Left ventricle myocardium superior (tissue), 1 donor: ENCODE data around the gene ITPKC. TPM values are rescaled to one million over a fixed set of nuclear protein-coding genes. Genes with fewer than 3 reads are reported as not detected.
"Not testable (repeated sequence)": the region's sequence is repeated elsewhere in the genome, so short reads cannot be mapped to it uniquely, and the experiment has no call there.

Experiments
- ATAC-seq: fragments of 200-7000 bp; cut with Tn5 transposase; one replicate; pipeline ENCODE4 v1.9.1; 2020; ENCODE audit warnings: mild to moderate bottlenecking, moderate library complexity
- DNase-seq: peaks from one replicate; pipeline ENCODE4 v3.0.0-alpha.2; 2020
- intact Hi-C: fragments of 100-400 bp; cut with micrococcal nuclease; formaldehyde crosslinking; loops from one replicate; pipeline ENCODE4 v1.11.0; 2022
- total RNA-seq: library from RNA; stranded (reverse); fragmentation: NEBNext Ultra II Directional; extraction: Animal tissue kit (Norgen Biotek cat#: 25700); gene quantifications from one replicate; pipeline ENCODE4 v1.2.1, GENCODE V29; 2021
- donor health status: DM: no; HTN: yes; CAD: no; lungs with severe emphysema.

ITPKC gene
- total RNA-seq, 1 donor from 2014 or later, result 12.8 TPM

DNA sequence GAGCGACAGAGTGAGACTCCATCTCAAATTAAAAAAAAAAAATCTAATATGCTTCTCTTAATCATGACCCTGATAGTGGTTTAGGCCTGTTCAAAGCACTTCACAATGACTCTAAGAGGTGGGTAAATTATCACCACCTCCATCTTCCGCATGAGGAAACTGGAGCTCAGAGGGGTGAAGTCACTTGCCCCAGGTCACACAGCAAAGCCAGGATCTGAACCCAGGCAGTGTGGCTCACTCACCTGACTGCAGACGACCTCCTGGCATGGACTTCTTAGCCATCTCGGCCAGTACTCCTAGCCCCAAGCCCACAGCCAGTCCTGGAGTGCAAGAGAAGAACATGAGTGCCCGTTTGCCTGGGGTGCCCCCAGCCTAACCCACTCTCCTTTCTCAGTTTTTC lies 7.1 kb upstream of the ITPKC start:
- ATAC-seq, result no peak
- no peak for DNase-seq
- intact Hi-C loops, result no loop called here

DNA sequence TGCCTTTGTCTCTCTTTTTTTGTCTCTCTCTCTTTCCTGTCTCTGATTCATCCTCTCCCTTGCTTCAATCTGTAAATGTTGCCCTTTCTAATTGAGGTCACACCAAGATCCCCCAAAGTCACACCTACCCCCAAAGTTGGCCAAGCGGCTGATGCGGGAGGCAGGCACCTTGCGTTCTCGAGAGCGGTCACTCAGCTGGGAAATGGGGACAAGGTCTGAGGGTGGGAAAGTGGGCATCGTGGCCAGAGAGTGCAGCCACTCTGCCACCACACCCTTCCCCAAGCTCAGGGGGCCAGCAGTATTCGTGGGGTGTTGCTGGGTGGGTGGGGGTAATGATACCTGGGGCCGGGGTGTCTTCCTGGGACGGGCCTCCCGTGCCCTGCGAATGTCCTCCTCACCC lies 3.0 kb upstream of the ITPKC start:
- ATAC-seq, result no peak
- intact Hi-C loops, result no loop called here
- DNase-seq, result no peak

DNA sequence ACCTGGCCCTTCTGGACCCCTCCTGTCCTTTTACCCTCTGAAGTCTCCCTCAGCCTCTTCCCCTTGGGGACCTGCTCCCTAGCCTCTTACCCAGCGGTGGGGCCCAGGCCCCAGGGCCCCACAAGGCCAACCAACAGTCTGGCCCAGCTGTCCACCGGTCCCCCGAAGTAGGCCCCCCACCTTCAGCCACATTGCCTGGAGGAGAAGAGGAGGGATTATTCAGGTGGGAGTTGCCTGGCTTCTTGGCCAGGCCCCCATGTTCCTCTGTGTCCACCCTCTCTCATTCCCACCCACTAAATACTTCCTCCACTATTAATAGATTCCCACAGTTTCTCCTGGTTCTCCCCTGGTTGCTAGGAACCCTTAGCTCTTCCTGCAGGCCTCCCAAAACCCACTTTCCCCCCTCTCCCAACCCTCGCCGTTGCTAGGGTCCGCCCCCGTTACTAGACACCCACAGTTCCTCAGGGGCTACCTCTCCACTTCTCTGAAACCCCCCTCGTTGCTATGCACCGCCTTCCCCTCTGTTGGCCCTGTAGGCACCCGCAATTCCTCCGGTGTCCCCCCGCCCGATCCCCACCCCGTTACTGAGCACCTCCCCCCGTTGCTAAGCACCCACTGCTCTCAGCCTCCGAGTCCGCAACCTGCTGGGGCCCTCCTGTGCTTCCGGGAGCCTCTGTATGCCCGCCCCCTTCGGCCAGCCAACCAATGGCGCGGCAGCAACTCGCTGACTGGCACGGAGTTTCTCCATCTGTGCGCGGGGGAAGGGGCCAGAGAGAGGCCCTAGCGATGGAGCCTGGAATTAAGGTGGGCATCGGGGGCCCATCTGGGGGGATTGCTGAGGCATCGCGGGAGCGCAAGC lies 2.2 kb upstream of the ITPKC start:
- DNase-seq, result peak; percentile 96
- peak; percentile 77 for ATAC-seq
- intact Hi-C loops, result no loop called here

DNA sequence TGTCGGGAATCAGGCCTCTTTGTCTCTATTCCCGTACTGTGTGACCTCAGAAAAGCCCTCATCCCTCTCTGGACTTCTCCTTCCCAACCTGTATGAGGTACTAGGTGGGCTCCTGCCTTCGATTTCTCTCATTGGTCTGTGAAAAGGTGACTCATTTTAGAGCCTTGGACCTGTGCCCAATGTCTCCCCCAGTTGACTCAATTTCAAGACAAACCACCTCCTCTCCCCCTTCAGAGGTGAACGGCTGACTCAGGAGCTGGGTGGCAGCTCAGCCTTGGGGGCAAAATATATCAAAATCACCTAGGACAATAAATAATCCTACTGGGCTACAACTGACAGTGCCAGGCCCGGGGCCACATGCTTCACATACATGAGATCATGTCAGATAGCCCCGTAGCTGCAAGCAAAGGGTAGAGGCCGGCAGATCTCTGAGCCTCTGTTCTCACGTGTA lies 856 bp upstream of the ITPKC start:
- intact Hi-C loops, result no loop called here
- ATAC-seq (no peak), DNase-seq (no peak)

GRCh38 chr19:40717325-40717879 lies 490 bp downstream of the ITPKC start:
- intact Hi-C loops, result no loop called here

DNA sequence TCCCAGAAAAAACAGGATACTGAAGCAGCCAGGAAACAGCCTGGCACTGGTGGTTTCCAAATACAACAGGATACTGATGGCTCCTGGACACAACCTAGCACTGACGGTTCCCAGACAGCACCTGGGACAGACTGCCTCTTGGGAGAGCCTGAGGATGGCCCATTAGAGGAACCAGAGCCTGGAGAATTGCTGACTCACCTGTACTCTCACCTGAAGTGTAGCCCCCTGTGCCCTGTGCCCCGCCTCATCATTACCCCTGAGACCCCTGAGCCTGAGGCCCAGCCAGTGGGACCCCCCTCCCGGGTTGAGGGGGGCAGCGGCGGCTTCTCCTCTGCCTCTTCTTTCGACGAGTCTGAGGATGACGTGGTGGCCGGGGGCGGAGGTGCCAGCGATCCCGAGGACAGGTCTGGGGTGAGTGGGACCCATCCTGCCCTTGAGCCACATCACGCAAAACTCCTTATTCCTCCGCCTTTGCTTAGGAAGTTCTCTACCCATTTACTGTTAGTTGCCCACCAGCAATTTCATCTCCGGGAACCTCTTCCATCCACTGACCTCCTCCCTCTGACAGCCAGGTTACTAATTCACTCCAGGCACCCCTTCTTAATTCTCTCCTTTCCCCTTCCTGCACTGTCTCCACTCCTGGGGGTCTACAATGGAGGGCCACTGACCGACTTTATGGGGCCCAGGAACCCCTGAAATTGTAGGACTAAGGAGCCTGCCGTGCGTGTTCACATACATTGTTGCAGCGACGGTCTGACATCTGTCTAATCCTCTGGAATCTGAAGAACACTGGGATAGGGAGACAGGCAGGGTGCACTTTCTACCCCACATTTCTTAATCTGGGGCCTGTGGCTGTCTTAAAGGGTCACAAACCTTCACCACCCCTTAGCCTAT lies 1.2 kb downstream of the ITPKC start:
- intact Hi-C loops, result no loop called here
- DNase-seq (peak; percentile 53), ATAC-seq (no peak)

More at GRCh38 chr19:40717325-40717879, 490 bp downstream of the ITPKC start:
- DNase-seq (no peak), ATAC-seq (no peak)

DNA sequence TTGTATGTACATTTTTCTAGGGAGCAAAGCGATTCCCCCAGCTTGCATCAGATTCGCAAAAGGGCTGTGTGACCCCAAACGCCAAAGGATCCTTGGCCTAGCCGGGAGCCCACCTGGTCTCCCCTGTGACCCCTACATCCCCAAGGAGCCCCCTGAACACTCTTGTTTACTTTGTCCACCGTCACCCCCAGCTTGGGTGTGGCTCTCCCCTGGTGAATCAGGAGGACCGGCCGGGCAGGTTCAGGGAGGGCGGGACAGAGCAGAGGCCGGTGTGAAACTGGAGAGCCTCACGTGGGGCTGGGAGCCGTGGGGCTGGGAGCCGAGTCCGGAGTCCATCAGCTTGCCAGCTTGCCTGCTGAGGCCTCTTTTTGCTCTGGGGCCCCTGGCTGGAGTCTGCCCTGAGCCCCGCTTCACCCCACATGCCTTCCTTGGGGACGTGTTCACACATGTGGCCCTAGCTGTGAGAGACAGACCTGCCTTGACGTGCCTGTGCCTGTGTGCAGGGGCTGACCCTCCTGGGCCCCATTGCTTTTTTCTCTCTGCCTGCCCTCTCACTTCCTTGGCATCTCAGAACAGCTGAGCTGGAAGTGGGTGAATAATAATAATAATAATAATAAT lies 2.0 kb downstream of the ITPKC start:
- ATAC-seq (no peak), DNase-seq (peak; percentile 74)
- intact Hi-C loops, result no loop called here

GRCh38 chr19:40719414-40719894 lies 2.5 kb downstream of the ITPKC start:
- no peak for ATAC-seq
- no peak for DNase-seq
- intact Hi-C loops, result no loop called here

- intact Hi-C loops, result no loop called here
- DNase-seq (no peak), ATAC-seq (no peak)
Observed at GRCh38 chr19:40721140-40721486, 4.2 kb downstream of the ITPKC start.

- DNase-seq (no peak), ATAC-seq (no peak)
- intact Hi-C loops, result no loop called here
Observed at GRCh38 chr19:40721936-40722661, 5.2 kb downstream of the ITPKC start.

DNA sequence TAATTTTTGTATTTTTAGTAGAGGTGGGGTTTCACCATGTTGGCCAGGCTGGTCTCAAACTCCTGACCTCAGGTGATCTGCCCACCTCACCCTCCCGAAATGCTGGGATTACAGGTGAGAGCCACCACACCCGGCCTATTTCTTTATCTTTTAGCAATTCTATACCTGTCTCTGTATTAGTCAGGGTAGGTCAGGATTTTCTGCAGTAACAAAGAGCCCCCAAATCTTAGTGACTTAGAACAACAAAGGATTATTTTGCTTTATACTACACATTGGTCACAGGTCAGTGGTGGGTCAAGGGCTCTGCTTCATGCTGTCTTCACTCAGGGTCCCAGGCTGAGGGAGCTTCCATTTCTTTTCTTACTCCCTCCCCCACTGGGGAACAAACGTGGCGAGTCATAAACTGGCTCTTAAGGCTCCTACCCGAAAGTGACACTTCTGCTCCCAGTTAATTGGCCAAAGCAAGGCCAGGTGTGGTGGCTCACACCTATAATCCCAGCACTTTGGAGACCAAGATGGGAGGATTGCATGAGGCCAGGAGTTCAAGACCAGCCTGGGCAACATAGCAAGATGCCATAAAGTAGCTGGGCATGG lies 6.8 kb downstream of the ITPKC start:
- intact Hi-C loops, result no loop called here
- ATAC-seq (no peak), DNase-seq (no peak)

DNA sequence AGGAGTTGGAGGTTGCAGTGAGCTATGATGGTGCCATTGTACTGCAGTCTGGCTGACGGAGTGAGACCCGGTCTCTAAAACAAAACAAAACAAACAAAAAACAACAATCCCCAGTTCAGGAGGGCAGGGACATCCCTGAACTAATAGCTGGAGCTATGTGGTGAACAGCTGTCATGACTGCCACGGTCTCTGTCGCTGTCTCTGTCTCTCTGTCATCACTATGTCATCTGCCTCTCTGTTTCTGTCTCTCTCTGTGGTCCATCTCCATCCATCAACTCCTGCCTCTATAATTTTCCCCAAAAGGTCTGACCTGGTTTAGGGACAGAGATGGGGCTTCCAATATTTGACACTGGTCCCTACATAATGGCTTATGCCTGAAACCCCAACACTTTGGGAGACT lies 7.4 kb downstream of the ITPKC start:
- intact Hi-C loops, result no loop called here
- ATAC-seq (no peak), DNase-seq (no peak)

GRCh38 chr19:40724855-40725254 lies 7.9 kb downstream of the ITPKC start:
- DNase-seq (no peak), ATAC-seq (no peak)
- intact Hi-C loops, result no loop called here

DNA sequence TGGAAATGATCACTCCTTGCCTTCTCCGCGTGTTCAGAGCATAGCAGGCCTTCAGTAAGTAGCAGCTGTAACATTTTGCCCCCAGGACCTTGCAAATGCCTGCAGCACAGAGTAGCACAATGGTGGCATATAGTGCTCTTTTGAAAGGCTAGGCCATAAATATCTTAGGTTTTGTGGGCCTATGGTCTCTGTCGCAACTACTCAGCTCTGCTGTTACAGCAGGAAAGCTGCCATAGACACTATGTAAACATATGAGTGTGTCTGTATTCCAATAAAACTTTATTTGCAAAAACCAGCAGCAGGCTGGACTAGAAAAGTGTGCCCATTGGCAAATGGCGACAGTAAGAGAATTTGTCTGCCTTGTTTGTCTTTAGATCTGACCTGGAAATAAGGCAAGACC lies 9.4 kb downstream of the ITPKC start:
- no peak for ATAC-seq
- intact Hi-C loops, result no loop called here
- DNase-seq, result no peak

DNA sequence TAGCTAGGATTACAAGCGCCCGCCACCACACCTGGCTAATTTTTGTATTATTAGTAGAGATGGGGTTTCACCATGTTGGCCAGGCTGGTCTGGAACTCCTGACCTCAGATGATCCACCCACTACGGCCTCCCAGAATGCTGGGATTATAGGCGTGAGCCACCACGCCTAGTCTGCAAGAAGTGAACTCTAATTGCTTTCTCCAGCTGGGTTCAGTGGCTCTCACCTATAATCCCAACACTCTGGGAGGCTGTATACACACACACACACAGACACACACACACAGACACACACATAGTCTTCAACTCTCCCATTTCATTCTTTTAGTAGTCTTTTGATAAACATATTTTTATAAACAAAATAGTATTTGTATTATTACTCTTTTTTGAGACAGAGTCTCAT lies 13.2 kb downstream of the ITPKC start:
- intact Hi-C loops, DNase-seq, ATAC-seq: not testable (repeated sequence)

- intact Hi-C loops, DNase-seq, ATAC-seq: not testable (repeated sequence)
Observed at GRCh38 chr19:40732304-40732703, 15.4 kb downstream of the ITPKC start.

DNA sequence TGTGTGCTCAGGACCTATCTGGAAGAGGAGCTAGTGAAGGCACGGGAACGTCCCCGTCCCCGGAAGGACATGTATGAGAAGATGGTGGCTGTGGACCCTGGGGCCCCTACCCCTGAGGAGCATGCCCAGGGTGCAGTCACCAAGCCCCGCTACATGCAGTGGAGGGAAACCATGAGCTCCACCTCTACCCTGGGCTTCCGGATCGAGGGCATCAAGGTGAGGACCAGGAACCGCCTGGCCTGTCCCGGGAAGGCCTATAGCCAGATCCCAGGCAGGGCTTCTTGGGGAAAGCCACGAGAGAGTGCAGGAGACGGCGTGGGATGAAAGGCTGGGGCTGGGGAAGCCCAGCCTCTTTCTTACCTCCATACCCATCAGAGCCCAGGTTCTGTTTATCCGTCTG lies 16.2 kb downstream of the ITPKC start:
- no peak for ATAC-seq
- intact Hi-C loops, result no loop called here
- no peak for DNase-seq

DNA sequence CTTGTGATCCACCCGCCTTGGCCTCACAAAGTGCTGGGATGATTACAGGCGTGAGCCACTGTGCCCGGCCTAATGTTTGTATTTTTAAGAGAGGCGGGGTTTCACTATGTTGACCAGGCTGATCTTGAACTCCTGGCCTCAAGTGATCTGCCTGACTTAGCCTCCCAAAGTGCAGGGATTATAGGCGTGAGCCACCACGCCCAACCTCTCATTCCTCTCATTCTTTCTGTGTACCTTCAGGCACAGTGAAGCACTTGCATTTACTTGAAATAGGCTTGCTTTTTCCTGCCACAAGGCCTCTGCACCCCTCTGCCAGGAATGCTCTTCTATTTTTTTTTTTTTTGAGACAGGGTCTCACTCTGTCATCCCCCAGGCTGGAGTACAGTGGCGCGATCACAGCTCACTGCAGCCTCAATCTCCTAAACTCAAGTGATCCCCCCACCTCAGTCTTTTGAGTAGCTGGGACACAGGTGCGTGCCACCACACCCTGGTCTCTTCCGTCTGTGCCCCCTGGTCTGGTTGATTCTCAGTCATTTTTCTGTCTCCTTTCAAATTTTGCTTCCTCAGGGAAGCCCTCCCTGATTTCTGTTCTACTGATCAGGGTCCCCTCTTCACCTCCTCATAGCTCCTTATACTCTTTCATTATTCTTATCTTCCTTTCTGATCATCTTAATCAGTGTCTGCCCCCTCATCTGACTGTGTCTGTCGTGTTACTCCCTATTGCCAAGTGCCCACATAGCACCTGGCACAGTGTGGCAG lies 18.3 kb downstream of the ITPKC start:
- ATAC-seq (no peak), DNase-seq (no peak)
- intact Hi-C loops, result no loop called here
